HepG2 (cell line): ENCODE results near the gene NCOA4. TPM values are rescaled to one million over a fixed set of nuclear protein-coding genes. Genes with fewer than 3 reads are reported as not detected.

Source experiments
- ARID2 ChIP-seq: sonication (generic); formaldehyde crosslinking; IDR thresholded peaks from 2 replicates; pipeline ENCODE4 v1.8.1; 2022; ENCODE audit warnings: mild to moderate bottlenecking, missing genetic modification reagents, borderline replicate concordance
- CBFB ChIP-seq: sonication (generic); formaldehyde crosslinking; IDR thresholded peaks from 2 replicates; pipeline ENCODE4 v1.4.0; 2020; ENCODE audit warnings: missing genetic modification reagents
- ETV6 ChIP-seq: sonication (generic); formaldehyde crosslinking; conservative IDR thresholded peaks from 2 replicates; pipeline ENCODE4 v1.4.0; 2020; ENCODE audit warnings: missing genetic modification reagents
- FOSL1 ChIP-seq: sonication (generic); formaldehyde crosslinking; IDR thresholded peaks from 2 replicates; pipeline ENCODE4 v1.9.0; 2021; ENCODE audit warnings: missing genetic modification reagents, borderline replicate concordance
- HDAC2 ChIP-seq: sonication (generic); formaldehyde crosslinking; IDR thresholded peaks from 2 replicates; pipeline ENCODE4 v1.4.0; 2020; ENCODE audit warnings: missing genetic modification reagents
- JDP2 ChIP-seq: sonication (generic); formaldehyde crosslinking; IDR thresholded peaks from 2 replicates; pipeline ENCODE4 v1.8.1; 2022; ENCODE audit warnings: missing genetic modification reagents, borderline replicate concordance
- JUN ChIP-seq: sonication (generic); formaldehyde crosslinking; IDR thresholded peaks from 2 replicates; pipeline ENCODE4 v1.4.0; 2020; ENCODE audit warnings: mild to moderate bottlenecking, missing genetic modification reagents
- RAD21 ChIP-seq: fragments of 450-650 bp; formaldehyde crosslinking; IDR thresholded peaks from 2 replicates; pipeline ENCODE4 v1.5.0; 2020; ENCODE audit warnings: mild to moderate bottlenecking
- RORA ChIP-seq: sonication (generic); formaldehyde crosslinking; IDR thresholded peaks from 2 replicates; pipeline ENCODE4 v1.5.0; 2020; ENCODE audit warnings: mild to moderate bottlenecking, missing genetic modification reagents, moderate library complexity
- SIX1 ChIP-seq: sonication (generic); formaldehyde crosslinking; IDR thresholded peaks from 2 replicates; pipeline ENCODE4 v1.4.0; 2020; ENCODE audit warnings: missing genetic modification reagents, borderline replicate concordance
- U2AF2 ChIP-seq: fragments of 200-400 bp; formaldehyde crosslinking; IDR thresholded peaks from 2 replicates; pipeline ENCODE4 v1.6.1; 2017; ENCODE audit warnings: low read depth, mild to moderate bottlenecking, low read length
- ZFP1 ChIP-seq: IDR thresholded peaks from 2 replicates; pipeline ENCODE4 v1.6.1; 2016
- ZNF143 ChIP-seq: sonication (generic); formaldehyde crosslinking; IDR thresholded peaks from 2 replicates; pipeline ENCODE4 v1.4.0; 2020; ENCODE audit warnings: missing genetic modification reagents
- ZNF17 ChIP-seq: sonication (generic); formaldehyde crosslinking; IDR thresholded peaks from 2 replicates; pipeline ENCODE4 v1.5.0; 2020; ENCODE audit warnings: mild to moderate bottlenecking, missing genetic modification reagents
- ZNF224 ChIP-seq: sonication (generic); formaldehyde crosslinking; IDR thresholded peaks from 2 replicates; pipeline ENCODE4 v1.5.0; 2020; ENCODE audit warnings: mild to moderate bottlenecking, missing genetic modification reagents
- ZNF367 ChIP-seq: sonication (generic); formaldehyde crosslinking; IDR thresholded peaks from 2 replicates; pipeline ENCODE4 v1.4.0; 2020; ENCODE audit warnings: missing genetic modification reagents, borderline replicate concordance
- ZNF441 ChIP-seq: sonication (generic); formaldehyde crosslinking; IDR thresholded peaks from 2 replicates; pipeline ENCODE4 v1.7.0; 2021; ENCODE audit warnings: missing genetic modification reagents, borderline replicate concordance
- ZNF674 ChIP-seq: sonication (generic); formaldehyde crosslinking; IDR thresholded peaks from 2 replicates; pipeline ENCODE4 v1.5.0; 2020; ENCODE audit warnings: low read depth, mild to moderate bottlenecking, missing genetic modification reagents
- polyA plus RNA-seq, 8 experiments: library from polyadenylated mRNA; depleted of rRNA in 3 of 8; stranded (reverse) in 7 of 8; unstranded in 1 of 8; fragments of >200 nt; fragmentation: Illumina TruSeq in 4 of 8; extraction: Trizol in 4 of 8; gene quantifications; 2 replicates each; pipeline versions ENCODE4 v1.2.1 to v1.2.3, GENCODE V29; 2011 to 2016; ENCODE audit warnings: low read depth in 4 of 8, missing spikeins in 1 of 8, mixed read lengths in 1 of 8; ENCODE audit not compliant: insufficient read depth in 1 of 8
- total RNA-seq, 5 experiments: library from RNA; depleted of rRNA; stranded (reverse); fragments of >200 nt; fragmentation: Illumina TruSeq; extraction: Trizol; gene quantifications; 2 replicates each; pipeline ENCODE4 v1.2.3, GENCODE V29; 2016; ENCODE audit warnings: low read depth in 1 of 5
- TF ChIP-seq, protein P1 (sequence below): sonication (generic); formaldehyde crosslinking; IDR thresholded peaks from 2 replicates; pipeline ENCODE4 v1.4.0; 2020; ENCODE audit warnings: missing genetic modification reagents
- TF ChIP-seq, protein P2 (sequence below): sonication (generic); formaldehyde crosslinking; IDR thresholded peaks from 2 replicates; pipeline ENCODE4 v1.8.0; 2022; ENCODE audit warnings: mild to moderate bottlenecking, missing genetic modification reagents, borderline replicate concordance
- TF ChIP-seq, protein P3 (sequence below): sonication (generic); formaldehyde crosslinking; IDR thresholded peaks from 2 replicates; pipeline ENCODE4 v1.5.0; 2020; ENCODE audit warnings: mild to moderate bottlenecking, missing genetic modification reagents
- TF ChIP-seq, protein P4 (sequence below): sonication (generic); formaldehyde crosslinking; conservative IDR thresholded peaks from 2 replicates; pipeline ENCODE4 v1.8.1; 2023; ENCODE audit warnings: missing genetic modification reagents

NCOA4 gene
- total and polyA plus RNA-seq, 2 of the 13 experiments (the other 11 are each of a cell fraction or from before 2014, with no cell fraction given), result 306 to 400 TPM

DNA sequence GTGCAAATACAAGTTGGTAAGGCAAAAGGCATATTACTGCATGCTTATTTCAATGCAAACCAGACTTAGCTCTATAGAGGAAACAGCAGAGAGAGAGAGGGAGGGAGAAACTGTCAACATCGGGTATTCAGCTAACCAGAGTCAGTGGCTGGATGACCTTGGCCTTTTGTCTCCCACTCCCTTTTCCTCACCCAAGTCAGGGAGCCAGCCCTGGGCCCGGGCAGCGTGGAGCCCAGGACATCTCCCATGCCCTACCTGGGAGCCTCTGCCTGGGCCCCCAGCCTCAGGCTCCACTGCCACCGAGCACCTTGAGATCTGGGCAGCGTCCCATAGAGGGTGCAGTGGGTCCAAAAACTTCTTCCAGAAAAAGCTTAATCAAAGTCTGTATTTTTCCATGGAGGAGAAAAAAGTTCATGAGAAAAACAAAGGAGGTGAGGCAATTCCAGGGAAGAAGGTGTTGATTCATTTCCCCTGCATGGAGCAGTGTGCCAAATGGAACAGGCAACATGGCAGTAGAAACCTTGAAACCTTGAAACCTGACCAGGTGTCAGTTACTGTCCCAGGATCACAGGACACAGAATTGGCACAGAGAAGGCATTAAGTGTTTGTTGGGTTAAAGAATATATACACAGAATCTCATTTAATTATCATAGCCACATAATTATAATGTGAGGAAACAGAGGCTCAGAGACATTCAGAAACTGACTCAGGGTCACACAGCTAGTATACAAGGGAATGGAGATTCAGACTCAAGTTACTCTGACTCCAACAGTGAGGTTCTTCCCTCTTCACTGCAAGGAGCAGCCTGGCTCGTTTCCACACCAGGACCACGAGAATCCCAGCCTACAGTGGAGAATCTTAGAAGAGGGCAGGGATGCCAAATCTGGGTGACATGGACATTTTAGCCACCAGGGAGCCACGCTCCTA, 5.8 kb upstream of the NCOA4 start (continued):
- TF ChIP-seq, protein P1, sequence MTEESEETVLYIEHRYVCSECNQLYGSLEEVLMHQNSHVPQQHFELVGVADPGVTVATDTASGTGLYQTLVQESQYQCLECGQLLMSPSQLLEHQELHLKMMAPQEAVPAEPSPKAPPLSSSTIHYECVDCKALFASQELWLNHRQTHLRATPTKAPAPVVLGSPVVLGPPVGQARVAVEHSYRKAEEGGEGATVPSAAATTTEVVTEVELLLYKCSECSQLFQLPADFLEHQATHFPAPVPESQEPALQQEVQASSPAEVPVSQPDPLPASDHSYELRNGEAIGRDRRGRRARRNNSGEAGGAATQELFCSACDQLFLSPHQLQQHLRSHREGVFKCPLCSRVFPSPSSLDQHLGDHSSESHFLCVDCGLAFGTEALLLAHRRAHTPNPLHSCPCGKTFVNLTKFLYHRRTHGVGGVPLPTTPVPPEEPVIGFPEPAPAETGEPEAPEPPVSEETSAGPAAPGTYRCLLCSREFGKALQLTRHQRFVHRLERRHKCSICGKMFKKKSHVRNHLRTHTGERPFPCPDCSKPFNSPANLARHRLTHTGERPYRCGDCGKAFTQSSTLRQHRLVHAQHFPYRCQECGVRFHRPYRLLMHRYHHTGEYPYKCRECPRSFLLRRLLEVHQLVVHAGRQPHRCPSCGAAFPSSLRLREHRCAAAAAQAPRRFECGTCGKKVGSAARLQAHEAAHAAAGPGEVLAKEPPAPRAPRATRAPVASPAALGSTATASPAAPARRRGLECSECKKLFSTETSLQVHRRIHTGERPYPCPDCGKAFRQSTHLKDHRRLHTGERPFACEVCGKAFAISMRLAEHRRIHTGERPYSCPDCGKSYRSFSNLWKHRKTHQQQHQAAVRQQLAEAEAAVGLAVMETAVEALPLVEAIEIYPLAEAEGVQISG, result peak; percentile 73
- TF ChIP-seq ZNF367 (no peak), ARID2 (CRISPR knock-in tag) (no peak), RAD21 (CRISPR knock-in tag) (peak; percentile 66), ZNF441 (CRISPR knock-in tag) (peak; percentile 56; the same call in 1 of the 2 replicates), HDAC2 (peak; percentile 79), JDP2 (CRISPR knock-in tag) (no peak), RORA (no peak), FOSL1 (CRISPR knock-in tag) (no peak), CBFB (no peak), ZNF143 (CRISPR knock-in tag) (no peak), JUN (no peak), ZNF224 (CRISPR knock-in tag) (no peak), ZNF674 (CRISPR knock-in tag) (no peak), SIX1 (CRISPR knock-in tag) (no peak; the same call in 1 of the 2 replicates), ZFP1 (CRISPR knock-in tag) (no peak), ETV6 (CRISPR knock-in tag) (no peak), ZNF17 (CRISPR knock-in tag) (no peak), U2AF2 (no peak)
- TF ChIP-seq, protein P2, sequence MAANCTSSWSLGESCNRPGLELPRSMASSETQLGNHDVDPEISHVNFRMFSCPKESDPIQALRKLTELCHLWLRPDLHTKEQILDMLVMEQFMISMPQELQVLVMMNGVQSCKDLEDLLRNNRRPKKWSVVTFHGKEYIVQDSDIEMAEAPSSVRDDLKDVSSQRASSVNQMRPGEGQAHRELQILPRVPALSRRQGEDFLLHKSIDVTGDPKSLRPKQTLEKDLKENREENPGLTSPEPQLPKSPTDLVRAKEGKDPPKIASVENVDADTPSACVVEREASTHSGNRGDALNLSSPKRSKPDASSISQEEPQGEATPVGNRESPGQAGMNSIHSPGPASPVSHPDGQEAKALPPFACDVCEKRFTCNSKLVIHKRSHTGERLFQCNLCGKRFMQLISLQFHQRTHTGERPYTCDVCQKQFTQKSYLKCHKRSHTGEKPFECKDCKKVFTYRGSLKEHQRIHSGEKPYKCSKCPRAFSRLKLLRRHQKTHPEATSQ, result no peak
- TF ChIP-seq, protein P3, sequence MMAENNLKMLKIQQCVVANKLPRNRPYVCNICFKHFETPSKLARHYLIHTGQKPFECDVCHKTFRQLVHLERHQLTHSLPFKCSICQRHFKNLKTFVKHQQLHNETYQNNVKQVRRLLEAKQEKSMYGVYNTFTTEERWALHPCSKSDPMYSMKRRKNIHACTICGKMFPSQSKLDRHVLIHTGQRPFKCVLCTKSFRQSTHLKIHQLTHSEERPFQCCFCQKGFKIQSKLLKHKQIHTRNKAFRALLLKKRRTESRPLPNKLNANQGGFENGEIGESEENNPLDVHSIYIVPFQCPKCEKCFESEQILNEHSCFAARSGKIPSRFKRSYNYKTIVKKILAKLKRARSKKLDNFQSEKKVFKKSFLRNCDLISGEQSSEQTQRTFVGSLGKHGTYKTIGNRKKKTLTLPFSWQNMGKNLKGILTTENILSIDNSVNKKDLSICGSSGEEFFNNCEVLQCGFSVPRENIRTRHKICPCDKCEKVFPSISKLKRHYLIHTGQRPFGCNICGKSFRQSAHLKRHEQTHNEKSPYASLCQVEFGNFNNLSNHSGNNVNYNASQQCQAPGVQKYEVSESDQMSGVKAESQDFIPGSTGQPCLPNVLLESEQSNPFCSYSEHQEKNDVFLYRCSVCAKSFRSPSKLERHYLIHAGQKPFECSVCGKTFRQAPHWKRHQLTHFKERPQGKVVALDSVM (CRISPR knock-in tag), result no peak
- TF ChIP-seq, protein P4, sequence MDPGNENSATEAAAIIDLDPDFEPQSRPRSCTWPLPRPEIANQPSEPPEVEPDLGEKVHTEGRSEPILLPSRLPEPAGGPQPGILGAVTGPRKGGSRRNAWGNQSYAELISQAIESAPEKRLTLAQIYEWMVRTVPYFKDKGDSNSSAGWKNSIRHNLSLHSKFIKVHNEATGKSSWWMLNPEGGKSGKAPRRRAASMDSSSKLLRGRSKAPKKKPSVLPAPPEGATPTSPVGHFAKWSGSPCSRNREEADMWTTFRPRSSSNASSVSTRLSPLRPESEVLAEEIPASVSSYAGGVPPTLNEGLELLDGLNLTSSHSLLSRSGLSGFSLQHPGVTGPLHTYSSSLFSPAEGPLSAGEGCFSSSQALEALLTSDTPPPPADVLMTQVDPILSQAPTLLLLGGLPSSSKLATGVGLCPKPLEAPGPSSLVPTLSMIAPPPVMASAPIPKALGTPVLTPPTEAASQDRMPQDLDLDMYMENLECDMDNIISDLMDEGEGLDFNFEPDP (CRISPR knock-in tag), result no peak
